Measurements from ENCODE around the gene MSMB. TPM values are rescaled to one million over a fixed set of nuclear protein-coding genes. Genes with fewer than 3 reads are reported as not detected.
"Not testable (repeated sequence)": the region's sequence is repeated elsewhere in the genome, so short reads cannot be mapped to it uniquely, and the experiment has no call there.

The MSMB gene
- total and polyA plus RNA-seq, 5 donors, result not detected

DNA sequence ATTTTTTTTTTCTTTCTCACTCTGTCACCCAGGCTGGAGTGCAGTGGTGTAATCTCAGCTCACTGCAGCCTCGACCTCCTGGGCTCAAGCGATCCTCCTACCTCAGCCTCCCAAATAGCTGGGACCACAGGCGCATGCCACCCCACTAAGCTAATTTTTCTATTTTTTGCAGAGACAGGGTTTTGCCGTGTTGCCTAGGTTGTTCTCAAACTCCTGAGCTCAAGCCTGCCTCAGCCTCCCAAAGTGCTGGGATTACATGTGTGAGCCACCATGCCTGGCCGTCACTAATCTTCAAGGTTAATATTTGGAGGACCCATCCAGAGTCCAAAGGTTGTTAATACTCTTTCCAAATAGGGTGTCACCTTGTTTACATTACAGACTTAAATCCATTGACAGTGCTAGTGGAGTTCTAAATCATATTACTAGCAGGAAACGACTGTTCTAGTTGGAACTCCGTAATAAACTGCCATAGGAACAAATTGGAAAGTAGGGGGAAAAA is 43.8 kb downstream of the MSMB start:
- 87% methylated on average over 7 of the region's 7 CpGs for WGBS
- ATAC-seq; H3K4me1 ChIP-seq (ENCODE audit: control insufficient read depth, insufficient read depth, low read length); H3K27ac ChIP-seq (ENCODE audit: low read length); intact Hi-C loops (cut with DNase I); H3K9me3 ChIP-seq (ENCODE audit: control insufficient read depth, low read length); DNase-seq; H3K27me3 ChIP-seq (ENCODE audit: control insufficient read depth, insufficient read depth); H3K4me3 ChIP-seq (ENCODE audit: low read length): not testable (repeated sequence)

DNA sequence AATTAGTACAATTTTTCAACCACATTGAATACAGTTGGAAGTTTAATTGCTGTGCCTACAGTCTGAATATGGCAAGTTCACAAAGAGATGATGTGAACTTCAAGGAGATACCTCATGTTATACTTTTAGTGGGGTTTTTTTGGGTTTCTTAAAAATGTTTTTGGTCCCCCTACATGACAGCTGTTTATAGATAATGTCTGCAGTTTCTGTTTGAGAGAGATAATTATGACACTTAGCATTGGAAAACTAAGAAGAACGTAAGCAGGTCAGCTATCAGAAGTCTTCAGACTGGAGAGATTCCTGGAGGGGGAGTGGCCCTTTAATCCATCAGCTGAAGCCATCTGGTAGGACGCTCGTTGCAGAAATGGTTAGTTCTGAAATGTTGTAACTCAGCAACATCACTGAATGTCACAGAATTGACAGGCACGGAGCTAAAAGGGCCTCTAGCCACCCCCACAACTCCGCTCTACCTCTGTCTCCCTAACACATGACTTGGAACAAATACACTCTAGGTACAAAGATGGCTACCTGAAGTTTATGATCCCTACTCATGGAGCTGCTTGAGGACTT is 44.8 kb downstream of the MSMB start:
- 63% methylated on average over 5 of the region's 5 CpGs for WGBS
- H3K4me3 ChIP-seq (ENCODE audit: low read length), result no peak overlapping the region
- H3K9me3 ChIP-seq (ENCODE audit: control insufficient read depth, low read length), result no peaks in the 10 kb centered on the region
- no peaks in the 10 kb centered on the region for H3K27me3 ChIP-seq (ENCODE audit: control insufficient read depth, insufficient read depth)
- ATAC-seq, result no peak
- intact Hi-C loops (cut with DNase I), result no loop called here
- H3K4me1 ChIP-seq (ENCODE audit: control insufficient read depth, insufficient read depth, low read length), result no peaks in the 10 kb centered on the region
- no peak overlapping the region for H3K27ac ChIP-seq (ENCODE audit: low read length)
- no peak for DNase-seq

GRCh38 chr10:46000538-46000937 is 45.5 kb downstream of the MSMB start:
- no peak overlapping the region for H3K4me3 ChIP-seq (ENCODE audit: low read length)
- DNase-seq (no peak), ATAC-seq (no peak)
- WGBS, result 94% methylated on average over 1 of the region's 1 CpG
- H3K27ac ChIP-seq (ENCODE audit: low read length), result no peak overlapping the region
- H3K9me3 ChIP-seq (ENCODE audit: control insufficient read depth, low read length), result no peaks in the 10 kb centered on the region
- no peaks in the 10 kb centered on the region for H3K4me1 ChIP-seq (ENCODE audit: control insufficient read depth, insufficient read depth, low read length)
- no peaks in the 10 kb centered on the region for H3K27me3 ChIP-seq (ENCODE audit: control insufficient read depth, insufficient read depth)
- intact Hi-C loops (cut with DNase I), result no loop called here

DNA sequence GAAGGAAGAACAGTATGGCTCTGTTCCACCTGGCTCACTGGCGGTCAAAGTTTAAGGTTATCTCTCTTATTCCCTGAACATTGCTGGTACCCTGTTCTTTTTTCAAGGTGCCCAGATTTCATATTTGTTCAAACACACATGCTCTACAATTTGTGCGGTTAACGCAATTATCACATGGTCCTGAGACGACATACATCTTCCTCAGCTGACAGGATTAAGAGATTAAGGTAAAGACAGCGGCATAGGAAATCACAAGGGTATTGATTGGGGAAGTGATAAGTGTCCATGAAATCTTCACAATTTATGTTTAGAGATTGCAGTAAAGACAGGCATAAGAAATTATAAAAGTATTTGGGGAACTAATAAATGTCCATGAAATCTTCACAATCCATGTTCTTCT is 46.1 kb downstream of the MSMB start:
- H3K4me1 ChIP-seq (ENCODE audit: control insufficient read depth, insufficient read depth, low read length); DNase-seq; H3K27me3 ChIP-seq (ENCODE audit: control insufficient read depth, insufficient read depth); intact Hi-C loops (cut with DNase I); H3K9me3 ChIP-seq (ENCODE audit: control insufficient read depth, low read length); H3K4me3 ChIP-seq (ENCODE audit: low read length); ATAC-seq; H3K27ac ChIP-seq (ENCODE audit: low read length): not testable (repeated sequence)
- 94% methylated on average over 5 of the region's 5 CpGs for WGBS

DNA sequence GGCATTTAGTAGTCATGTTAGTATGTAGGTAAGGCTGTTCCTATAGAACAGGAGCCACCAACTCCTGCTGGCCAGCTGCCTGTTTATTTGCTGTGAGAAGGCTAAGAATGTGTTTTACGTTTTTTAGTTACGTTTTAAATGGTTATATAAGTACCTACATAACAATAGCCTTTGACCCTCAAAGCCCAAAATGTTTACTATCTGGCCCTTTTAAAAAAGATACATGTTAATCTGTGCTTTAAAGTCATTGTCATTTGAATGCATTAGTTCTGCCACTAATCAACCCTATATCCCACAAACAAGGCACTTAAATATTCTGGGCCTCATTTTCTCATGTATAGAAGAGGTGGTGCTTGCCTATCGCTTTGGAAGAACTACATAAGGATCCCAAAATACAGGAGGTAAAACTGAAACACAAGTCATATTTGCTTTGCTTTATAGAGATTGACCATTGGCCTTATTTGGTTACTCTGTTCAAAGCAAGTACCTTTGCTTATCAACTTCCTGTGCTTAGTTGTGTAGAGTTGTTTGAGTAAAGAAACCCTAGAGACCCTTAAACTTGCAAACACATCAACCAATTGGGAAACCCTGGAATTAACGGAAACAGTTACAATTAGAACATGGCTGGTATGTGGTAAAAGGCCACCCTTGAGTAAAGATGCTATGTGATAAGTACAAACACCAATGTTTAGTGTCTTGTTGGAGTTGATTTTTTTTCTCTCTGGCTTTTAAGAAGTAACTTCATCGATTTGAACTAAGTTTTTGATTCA is 47.9 kb downstream of the MSMB start:
- no peaks in the 10 kb centered on the region for H3K27me3 ChIP-seq (ENCODE audit: control insufficient read depth, insufficient read depth)
- no peaks in the 10 kb centered on the region for H3K4me1 ChIP-seq (ENCODE audit: control insufficient read depth, insufficient read depth, low read length)
- H3K9me3 ChIP-seq (ENCODE audit: control insufficient read depth, low read length), result no peaks in the 10 kb centered on the region
- intact Hi-C loops (cut with DNase I), result no loop called here
- ATAC-seq (no peak), DNase-seq (no peak)
- no peak overlapping the region for H3K4me3 ChIP-seq (ENCODE audit: low read length)
- no peak overlapping the region for H3K27ac ChIP-seq (ENCODE audit: low read length)
- 86% methylated on average over 5 of the region's 5 CpGs for WGBS

GRCh38 chr10:45997557-45997956 is 48.5 kb downstream of the MSMB start:
- Histone ChIP-seq H3K27ac (ENCODE audit: low read length) (no peak overlapping the region), H3K27me3 (ENCODE audit: control insufficient read depth, insufficient read depth) (no peaks in the 10 kb centered on the region), H3K9me3 (ENCODE audit: control insufficient read depth, low read length) (no peaks in the 10 kb centered on the region), H3K4me1 (ENCODE audit: control insufficient read depth, insufficient read depth, low read length) (no peaks in the 10 kb centered on the region), H3K4me3 (ENCODE audit: low read length) (no peak overlapping the region)
- 96% methylated on average over 4 of the region's 4 CpGs for WGBS
- intact Hi-C loops (cut with DNase I), result no loop called here
- no peak for ATAC-seq
- DNase-seq, result no peak

- ATAC-seq; intact Hi-C loops (cut with DNase I): not testable (repeated sequence)
- 83% methylated on average over 3 of the region's 3 CpGs for WGBS
These were observed 60.5 kb downstream of the MSMB start for GRCh38 chr10:45985590-45985989.

GRCh38 chr10:45984473-45984872 is 61.6 kb downstream of the MSMB start:
- WGBS, result 84% methylated on average over 2 of the region's 2 CpGs

More at GRCh38 chr10:45985590-45985989, 60.5 kb downstream of the MSMB start:
- H3K4me1 ChIP-seq (ENCODE audit: control insufficient read depth, insufficient read depth, low read length); H3K27me3 ChIP-seq (ENCODE audit: control insufficient read depth, insufficient read depth); H3K27ac ChIP-seq (ENCODE audit: low read length); DNase-seq; H3K9me3 ChIP-seq (ENCODE audit: control insufficient read depth, low read length); H3K4me3 ChIP-seq (ENCODE audit: low read length): not testable (repeated sequence)

DNA sequence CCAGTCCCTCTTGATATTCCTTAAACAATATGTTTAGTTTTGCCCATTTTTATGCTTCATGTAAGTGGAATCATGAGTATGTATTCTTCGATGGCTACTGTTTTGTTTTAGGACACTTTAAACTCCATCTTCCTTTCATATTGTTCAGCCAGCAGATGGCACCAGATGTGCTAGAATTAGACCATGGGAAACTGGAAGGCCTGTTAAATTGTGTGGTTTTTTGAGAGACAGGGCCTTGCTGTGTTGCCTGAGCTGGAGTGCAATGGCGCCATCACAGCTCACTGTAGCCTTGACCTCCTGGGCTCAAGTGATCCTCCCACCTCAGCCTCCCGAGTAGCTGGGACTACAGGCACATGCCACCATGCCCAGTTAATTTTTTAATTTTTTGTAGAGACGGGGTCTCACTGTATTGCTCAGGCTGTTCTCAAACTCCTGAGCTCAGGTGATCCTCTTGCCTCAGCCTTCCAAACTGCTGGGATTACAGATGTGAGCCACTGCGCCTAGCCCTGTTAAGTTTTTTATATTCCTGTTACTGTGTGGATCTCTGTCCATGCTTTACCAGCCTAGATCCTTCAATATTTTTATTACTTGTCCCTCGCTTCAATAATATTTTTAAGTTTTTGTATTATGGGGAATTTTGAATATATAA is 62.4 kb downstream of the MSMB start:
- H3K4me1 ChIP-seq (ENCODE audit: control insufficient read depth, insufficient read depth, low read length); intact Hi-C loops (cut with DNase I); H3K4me3 ChIP-seq (ENCODE audit: low read length); H3K27me3 ChIP-seq (ENCODE audit: control insufficient read depth, insufficient read depth); DNase-seq; H3K9me3 ChIP-seq (ENCODE audit: control insufficient read depth, low read length); H3K27ac ChIP-seq (ENCODE audit: low read length): not testable (repeated sequence)
- peak; percentile 46 to 50 for ATAC-seq
- WGBS, result 70% methylated on average over 5 of the region's 6 CpGs

More at GRCh38 chr10:45984473-45984872, 61.6 kb downstream of the MSMB start:
- H3K27ac ChIP-seq (ENCODE audit: low read length); H3K9me3 ChIP-seq (ENCODE audit: control insufficient read depth, low read length); DNase-seq; ATAC-seq; H3K27me3 ChIP-seq (ENCODE audit: control insufficient read depth, insufficient read depth); H3K4me1 ChIP-seq (ENCODE audit: control insufficient read depth, insufficient read depth, low read length); H3K4me3 ChIP-seq (ENCODE audit: low read length); intact Hi-C loops (cut with DNase I): not testable (repeated sequence)
